ACC112 (cell line): ENCODE measurements around the gene GCC1.

Experiments
- H2AFZ ChIP-seq: fragments of 200-600 bp; sonication (generic); one replicate; pipeline ENCODE4 v1.6.0; 2017; ENCODE audit warnings: antibody characterized with exemption, low read length; ENCODE audit not compliant: unreplicated experiment
- H3K27ac ChIP-seq: fragments of 200-600 bp; sonication (generic); 2 replicates; pipeline ENCODE4 v1.5.1; 2014; ENCODE audit warnings: low read depth, mild to moderate bottlenecking, antibody characterized with exemption, low read length, moderate library complexity
- H3K27me3 ChIP-seq: fragments of 200-600 bp; sonication (generic); 2 replicates; pipeline ENCODE4 v1.6.1; 2014; ENCODE audit warnings: mild to moderate bottlenecking, antibody characterized with exemption, low read length, moderate library complexity, mixed read lengths; ENCODE audit not compliant: insufficient read depth
- H3K36me3 ChIP-seq: fragments of 200-600 bp; sonication (generic); 2 replicates; pipeline ENCODE4 v1.6.1; 2016; ENCODE audit warnings: mild to moderate bottlenecking, antibody characterized with exemption, low read length, moderate library complexity, mixed read lengths; ENCODE audit not compliant: insufficient read depth
- H3K4me1 ChIP-seq: fragments of 200-600 bp; sonication (generic); one replicate; pipeline ENCODE4 v1.6.1; 2016; ENCODE audit warnings: low read length, mixed read lengths; ENCODE audit not compliant: insufficient read depth, unreplicated experiment, control insufficient read depth
- H3K4me3 ChIP-seq: fragments of 200-600 bp; sonication (generic); 2 replicates; pipeline ENCODE4 v1.5.1; 2014; ENCODE audit warnings: mild to moderate bottlenecking, low read depth, low read length
- H3K79me2 ChIP-seq: fragments of 200-600 bp; sonication (generic); one replicate; pipeline ENCODE4 v1.6.0; 2016; ENCODE audit warnings: low read length; ENCODE audit not compliant: control insufficient read depth, unreplicated experiment, insufficient read depth

Gene GCC1, protein sequence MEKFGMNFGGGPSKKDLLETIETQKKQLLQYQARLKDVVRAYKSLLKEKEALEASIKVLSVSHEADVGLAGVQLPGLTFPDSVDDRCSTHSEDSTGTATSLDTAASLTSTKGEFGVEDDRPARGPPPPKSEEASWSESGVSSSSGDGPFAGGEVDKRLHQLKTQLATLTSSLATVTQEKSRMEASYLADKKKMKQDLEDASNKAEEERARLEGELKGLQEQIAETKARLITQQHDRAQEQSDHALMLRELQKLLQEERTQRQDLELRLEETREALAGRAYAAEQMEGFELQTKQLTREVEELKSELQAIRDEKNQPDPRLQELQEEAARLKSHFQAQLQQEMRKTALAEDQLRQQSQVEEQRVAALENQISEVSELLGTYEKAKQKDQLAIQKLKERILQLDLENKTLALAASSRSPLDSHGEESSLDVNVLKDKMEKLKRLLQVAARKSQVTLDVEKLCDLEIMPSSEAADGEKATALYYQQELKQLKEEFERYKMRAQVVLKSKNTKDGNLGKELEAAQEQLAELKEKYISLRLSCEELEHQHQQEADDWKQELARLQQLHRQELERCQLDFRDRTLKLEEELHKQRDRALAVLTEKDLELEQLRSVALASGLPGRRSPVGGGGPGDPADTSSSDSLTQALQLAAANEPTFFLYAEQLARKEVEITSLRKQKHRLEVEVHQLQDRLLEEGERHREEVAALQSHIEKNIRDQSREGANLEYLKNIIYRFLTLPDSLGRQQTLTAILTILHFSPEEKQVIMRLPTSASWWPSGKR

GRCh38 chr7:127585044-127585953, at the start of gene GCC1:
Gene GCC1 (minus strand): TSS chr7:127585596. CDS start chr7:127585182, 414 bp downstream.
- Histone ChIP-seq H3K36me3 (peaks cover 10% of the 10 kb centered on the region; the same call in 1 of the 2 replicates), H3K79me2 (peaks cover 49% of the 10 kb centered on the region), H2AFZ (peak within 1 kb of the TSS; percentile 94), H3K4me1 (peaks cover 29% of the 10 kb centered on the region), H3K27ac (peak within 1 kb of the TSS; percentile 56; the same call in 1 of the 2 replicates), H3K27me3 (no peaks in the 10 kb centered on the region), H3K4me3 (peak within 1 kb of the TSS; percentile 84)

DNA sequence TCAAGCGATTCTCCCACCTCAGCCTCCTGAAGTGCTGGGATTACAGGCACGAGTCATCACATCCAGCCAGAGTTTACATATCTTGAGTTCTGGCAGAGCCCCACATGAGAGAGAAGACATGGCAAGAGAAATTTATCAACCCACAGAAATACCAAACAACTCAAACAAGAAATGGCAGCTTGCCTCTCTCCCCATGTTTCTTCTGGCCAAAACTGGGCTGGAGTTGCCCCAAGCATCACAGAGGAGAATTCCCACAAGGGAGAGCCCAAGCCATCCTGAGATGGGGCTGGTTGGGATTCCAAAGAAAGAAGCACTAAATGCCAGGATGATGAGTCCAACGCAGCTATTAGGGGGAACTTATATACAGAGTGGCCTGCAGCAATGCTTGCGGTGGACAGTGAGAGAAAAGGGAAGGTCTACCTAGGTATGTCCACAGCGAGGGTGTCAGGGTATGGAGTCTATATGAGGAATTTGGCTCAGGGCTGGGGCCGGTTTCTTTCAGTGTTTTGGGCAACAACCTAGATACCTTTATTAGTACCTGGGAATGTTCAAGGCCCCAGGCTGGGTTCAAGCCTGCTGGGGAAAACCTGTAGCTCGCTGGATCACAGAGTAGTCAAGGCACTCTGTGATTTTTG, 47.0 kb upstream of the GCC1 start:
- Histone ChIP-seq H3K79me2 (no peaks in the 10 kb centered on the region), H3K4me1 (peaks cover 7% of the 10 kb centered on the region), H3K27ac (no peak overlapping the region), H3K27me3 (no peaks in the 10 kb centered on the region), H2AFZ (no peak overlapping the region), H3K4me3 (no peak overlapping the region), H3K36me3 (no peaks in the 10 kb centered on the region)

DNA sequence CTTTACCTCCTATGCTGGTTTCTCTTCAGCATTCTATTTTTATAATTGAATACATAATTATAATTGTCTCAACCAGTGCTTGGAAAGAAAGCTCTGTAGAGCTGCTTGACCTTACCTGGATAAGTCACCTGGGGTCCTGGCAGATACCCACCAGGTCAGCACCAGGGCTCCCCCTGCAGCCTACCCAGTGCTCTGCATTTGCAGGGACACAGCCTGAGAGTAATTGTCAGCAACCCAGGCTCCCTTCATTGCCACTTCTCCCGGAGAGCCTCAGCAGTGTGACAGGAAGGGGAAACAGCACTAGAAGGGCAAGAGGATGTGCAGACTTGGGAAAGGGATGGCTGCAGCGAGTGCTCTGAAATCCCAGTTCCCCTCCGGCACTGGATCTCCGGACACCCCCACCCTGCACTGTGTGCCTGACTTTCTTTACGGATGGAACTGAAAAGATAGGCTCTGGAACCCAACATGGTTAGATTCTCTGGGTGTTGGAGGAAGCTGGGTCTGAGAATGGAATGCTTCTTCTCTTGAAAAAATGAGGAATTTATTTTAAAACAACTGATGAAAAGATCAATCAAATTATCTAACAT, 44.0 kb upstream of the GCC1 start:
- H2AFZ ChIP-seq: peak overlapping the region; percentile 8
- peaks cover under 1% of the 10 kb centered on the region for H3K4me1 ChIP-seq
- H3K27me3 ChIP-seq: peaks cover 12% of the 10 kb centered on the region
- H3K27ac ChIP-seq: no peak overlapping the region
- H3K36me3 ChIP-seq: no peaks in the 10 kb centered on the region
- H3K79me2 ChIP-seq: no peaks in the 10 kb centered on the region
- H3K4me3 ChIP-seq: no peak overlapping the region

DNA sequence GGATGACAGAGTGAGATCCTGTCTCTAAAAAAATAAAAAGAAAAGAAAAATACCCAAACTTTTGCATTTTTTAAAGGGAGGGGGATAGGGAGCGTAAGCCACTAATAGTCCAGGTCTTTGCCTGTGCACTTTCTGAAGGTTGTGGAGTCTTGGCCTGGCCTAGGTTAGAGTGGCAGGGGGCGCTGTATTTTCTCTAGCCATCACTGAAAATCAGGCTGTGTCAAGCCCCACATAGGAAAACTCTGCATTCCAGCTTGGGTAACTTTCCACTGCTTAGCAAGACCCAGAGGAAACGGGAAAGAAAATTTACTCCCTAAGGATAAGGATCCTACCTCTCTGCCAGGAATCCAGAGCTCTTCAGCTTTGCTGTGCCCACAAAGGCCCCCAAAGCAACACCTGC, 43.0 kb upstream of the GCC1 start:
- H3K4me1 ChIP-seq: no peaks in the 10 kb centered on the region
- no peak overlapping the region for H3K4me3 ChIP-seq
- H2AFZ ChIP-seq: no peak overlapping the region
- no peaks in the 10 kb centered on the region for H3K36me3 ChIP-seq
- H3K27me3 ChIP-seq: peaks cover 17% of the 10 kb centered on the region
- no peak overlapping the region for H3K27ac ChIP-seq
- no peaks in the 10 kb centered on the region for H3K79me2 ChIP-seq

DNA sequence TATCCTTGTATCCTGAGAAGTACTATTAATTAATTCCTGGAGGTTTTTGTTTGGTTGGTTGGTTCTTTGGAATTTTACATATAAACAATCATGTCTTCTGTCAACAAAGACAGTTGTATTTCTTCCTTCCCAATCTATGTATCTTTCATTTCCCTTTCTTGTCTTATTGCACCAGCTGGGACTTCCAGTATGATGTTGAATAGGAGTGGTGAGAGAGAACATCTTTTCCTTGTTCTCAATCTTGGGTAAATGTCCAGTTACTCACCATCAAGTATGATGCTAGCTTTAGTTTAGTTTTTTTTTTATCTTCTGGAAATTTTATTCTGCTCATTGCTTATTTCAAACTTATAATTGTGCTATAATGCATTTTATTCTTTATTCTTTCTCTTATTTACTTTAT, 39.9 kb upstream of the GCC1 start:
- no peaks in the 10 kb centered on the region for H3K36me3 ChIP-seq
- no peaks in the 10 kb centered on the region for H3K79me2 ChIP-seq
- peaks cover 47% of the 10 kb centered on the region for H3K27me3 ChIP-seq
- no peaks in the 10 kb centered on the region for H3K4me1 ChIP-seq
- no peak overlapping the region for H3K27ac ChIP-seq
- no peak overlapping the region for H2AFZ ChIP-seq
- H3K4me3 ChIP-seq: no peak overlapping the region

- Histone ChIP-seq H3K27me3 (peaks cover 94% of the 10 kb centered on the region), H3K79me2 (no peaks in the 10 kb centered on the region), H3K4me3 (0 out of 2 replicates have a peak overlapping the region, but pooled peaks have one; percentile 40), H3K27ac (no peak overlapping the region), H2AFZ (no peak overlapping the region), H3K36me3 (no peaks in the 10 kb centered on the region), H3K4me1 (no peaks in the 10 kb centered on the region)
These were observed 35.2 kb upstream of the GCC1 start for GRCh38 chr7:127620406-127621233.

- no peak overlapping the region for H2AFZ ChIP-seq
- H3K4me1 ChIP-seq: no peaks in the 10 kb centered on the region
- H3K4me3 ChIP-seq: 0 out of 2 replicates have a peak overlapping the region, but pooled peaks have one; percentile 30
- peaks cover 95% of the 10 kb centered on the region for H3K27me3 ChIP-seq
- H3K36me3 ChIP-seq: no peaks in the 10 kb centered on the region
- H3K79me2 ChIP-seq: no peaks in the 10 kb centered on the region
- H3K27ac ChIP-seq: no peak overlapping the region
These were observed 34.4 kb upstream of the GCC1 start for GRCh38 chr7:127619681-127620405.

DNA sequence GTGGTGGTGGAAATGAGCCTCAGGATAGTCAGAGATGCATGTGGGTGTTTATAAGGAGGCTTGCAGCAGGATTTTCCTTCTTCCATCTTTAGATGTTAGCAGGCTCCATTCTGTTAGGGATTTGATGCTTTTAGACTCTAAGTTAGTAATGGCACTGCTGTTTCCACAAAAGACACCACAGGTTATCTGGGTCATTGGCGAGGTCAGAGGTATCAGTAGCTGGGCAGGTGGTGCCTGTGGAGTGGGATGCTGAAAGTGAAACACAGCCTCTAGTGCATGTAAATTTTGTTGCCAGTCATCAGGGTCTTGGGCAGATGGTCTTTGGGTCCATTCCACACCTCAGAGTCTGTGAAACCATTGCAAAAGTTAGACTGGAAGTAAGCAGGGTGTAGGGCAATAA, 33.4 kb upstream of the GCC1 start:
- Histone ChIP-seq H2AFZ (no peak overlapping the region), H3K4me3 (no peak overlapping the region), H3K27ac (no peak overlapping the region), H3K27me3 (peaks cover 99% of the 10 kb centered on the region), H3K79me2 (no peaks in the 10 kb centered on the region), H3K36me3 (no peaks in the 10 kb centered on the region), H3K4me1 (no peaks in the 10 kb centered on the region)

DNA sequence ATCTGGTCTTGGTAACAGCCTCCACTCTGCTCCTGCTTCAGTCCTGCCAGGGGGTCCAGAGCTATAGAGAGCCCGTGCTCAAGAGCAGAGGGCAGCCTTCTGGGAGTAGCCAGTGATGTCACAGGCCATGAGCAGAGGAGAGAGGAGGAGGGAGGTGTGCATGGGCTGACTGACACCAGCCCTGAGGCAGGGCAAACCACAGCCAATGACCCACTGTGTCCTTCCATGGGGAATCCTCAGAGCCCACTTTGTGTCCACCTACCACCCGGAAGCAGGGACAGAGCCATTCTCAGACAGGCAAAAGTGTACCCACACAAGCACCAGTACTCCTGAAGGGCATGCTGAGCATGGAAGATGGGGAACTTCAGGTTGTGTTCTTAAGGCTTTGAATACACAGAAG, 32.6 kb upstream of the GCC1 start, which contains the start of gene PAX4:
Gene PAX4 (minus strand): TSS at position 101 of the 400 bp plus-strand sequence. CDS start 2,214 bp downstream, outside the sequence.
- H3K27me3 ChIP-seq: peaks cover 99% of the 10 kb centered on the region

More for the DNA sequence above, 32.6 kb upstream of the GCC1 start, which contains the start of gene PAX4:
- Histone ChIP-seq H3K27ac (no peak within 1 kb of the TSS), H3K4me3 (no peak within 1 kb of the TSS), H3K36me3 (no peaks in the 10 kb centered on the region), H3K4me1 (no peaks in the 10 kb centered on the region), H2AFZ (no peak within 1 kb of the TSS), H3K79me2 (no peaks in the 10 kb centered on the region)
